Prostate gland (tissue), 2 donors: ENCODE measurements around the gene DGKI. TPM values are rescaled to one million over a fixed set of nuclear protein-coding genes. Genes with fewer than 3 reads are reported as not detected.

ENCODE experiments used
- DNase-seq: peaks from one replicate; pipeline ENCODE4 v3.0.0-alpha.2; 2019; ENCODE audit warnings: low spot score
- H3K27ac ChIP-seq, 2 donors: fragments of 200-600 bp; sonication (generic); 2 replicates each; pipeline ENCODE4 v1.5.1; 2017 to 2019
- H3K27me3 ChIP-seq: fragments of 200-600 bp; sonication (generic); replicated peaks from 2 replicates; pipeline ENCODE4 v1.5.1; 2019; ENCODE audit not compliant: insufficient read depth
- H3K36me3 ChIP-seq, 2 donors: fragments of 200-600 bp; sonication (generic); 1 replicate in 1 of 2; 2 replicates in 1 of 2; pipeline versions ENCODE4 v1.5.1 to v1.8.1; 2017 to 2019
- H3K4me1 ChIP-seq: fragments of 200-600 bp; sonication (generic); replicated peaks from 2 replicates; pipeline ENCODE4 v1.5.1; 2019
- H3K4me3 ChIP-seq, 2 donors: fragments of 200-600 bp; sonication (generic); 2 replicates each; pipeline ENCODE4 v1.5.1; 2017 to 2019
- H3K9me3 ChIP-seq: fragments of 200-600 bp; sonication (generic); 2 replicates; pipeline ENCODE4 v1.5.1; 2017
- CTCF ChIP-seq, 4 experiments: fragments of 200-600 bp in 2 of 4; fragments of 450-650 bp in 2 of 4; sonication (generic) in 2 of 4; IDR thresholded peaks; 1 replicate in 3 of 4; 2 replicates in 1 of 4; pipeline ENCODE4 v1.5.1; 2016 to 2019; ENCODE audit warnings: antibody characterized with exemption in 4 of 4, mild to moderate bottlenecking in 2 of 4, moderate library complexity in 2 of 4
- POLR2A ChIP-seq: fragments of 450-650 bp; IDR thresholded peaks from one replicate; pipeline ENCODE4 v1.6.1; 2016; ENCODE audit warnings: antibody characterized with exemption, mild to moderate bottlenecking
- POLR2AphosphoS5 ChIP-seq: sonication (generic); formaldehyde crosslinking; IDR thresholded peaks from one replicate; pipeline ENCODE4 v1.6.1; 2017; ENCODE audit warnings: antibody characterized with exemption
- WGBS: methylation state at CpG from one replicate; pipeline ENCODE4 v1.1.5; 2018; 5-methylcytosine and 5-hydroxymethylcytosine counted together
- intact Hi-C: fragments of 100-400 bp; cut with DNase I; formaldehyde crosslinking; loops from one replicate; pipeline ENCODE4 v1.14.2; 2022
- total RNA-seq, 2 donors: library from RNA; depleted of rRNA; stranded (reverse); fragments of >200 nt; gene quantifications; one replicate each; pipeline ENCODE4 v1.1.0, GENCODE V29; 2016

Gene DGKI
- total RNA-seq, 2 donors from 2014 or later = 0.32 to 1.5 TPM

- H3K4me3 ChIP-seq = no peak overlapping the region
- intact Hi-C loops = no loop called here
- H3K36me3 ChIP-seq = no peaks in the 10 kb centered on the region
- no peaks in the 10 kb centered on the region for H3K9me3 ChIP-seq
- no peaks in the 10 kb centered on the region for H3K4me1 ChIP-seq
- H3K27me3 ChIP-seq = no peaks in the 10 kb centered on the region
- TF ChIP-seq POLR2A (no peak), CTCF (IDR thresholded peaks at IDR 0.05) (no peak), POLR2AphosphoS5 (no peak)
- H3K27ac ChIP-seq = no peak overlapping the region
- no peak for DNase-seq
- 99% methylated on average over 2 of the region's 2 CpGs for WGBS
Observed at GRCh38 chr7:137860542-137860941, 13.8 kb upstream of the DGKI start.

GRCh38 chr7:137853053-137853452, 6.3 kb upstream of the DGKI start:
- no peak overlapping the region for H3K4me3 ChIP-seq
- WGBS = 96% methylated on average over 1 of the region's 1 CpG
- H3K4me1 ChIP-seq = no peaks in the 10 kb centered on the region
- TF ChIP-seq POLR2AphosphoS5 (no peak), POLR2A (no peak)
- intact Hi-C loops = no loop called here
- H3K36me3 ChIP-seq = no peaks in the 10 kb centered on the region
- no peak for DNase-seq
- H3K27me3 ChIP-seq = no peaks in the 10 kb centered on the region
- no peak overlapping the region for H3K27ac ChIP-seq
- no peaks in the 10 kb centered on the region for H3K9me3 ChIP-seq

DNA sequence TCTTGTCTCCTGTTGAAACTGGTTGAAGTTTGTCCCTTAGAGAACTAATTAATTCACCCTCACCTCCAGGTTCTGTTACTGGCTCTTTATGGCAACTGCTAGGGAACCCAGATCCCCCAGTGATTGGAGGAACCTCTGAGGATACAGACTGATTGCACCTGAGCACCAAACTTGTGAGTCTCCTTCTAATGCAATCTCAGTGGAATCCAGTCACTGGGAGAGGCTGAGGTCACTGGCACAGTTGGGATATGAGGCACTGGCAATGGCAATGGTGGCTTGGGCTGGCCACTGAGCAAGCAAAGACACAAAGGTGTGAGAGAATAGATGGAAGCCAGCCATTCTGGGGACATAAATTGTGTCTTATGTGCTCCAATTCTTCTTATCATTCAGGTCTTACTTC, 5.3 kb upstream of the DGKI start:
- no peak for DNase-seq
- Histone ChIP-seq H3K4me1 (no peaks in the 10 kb centered on the region), H3K36me3 (no peaks in the 10 kb centered on the region), H3K9me3 (no peaks in the 10 kb centered on the region), H3K27me3 (no peaks in the 10 kb centered on the region), H3K4me3 (no peak overlapping the region), H3K27ac (no peak overlapping the region)
- intact Hi-C loops = no loop called here
- TF ChIP-seq POLR2A (no peak), CTCF (IDR thresholded peaks at IDR 0.05) (no peak), POLR2AphosphoS5 (no peak)

DNA sequence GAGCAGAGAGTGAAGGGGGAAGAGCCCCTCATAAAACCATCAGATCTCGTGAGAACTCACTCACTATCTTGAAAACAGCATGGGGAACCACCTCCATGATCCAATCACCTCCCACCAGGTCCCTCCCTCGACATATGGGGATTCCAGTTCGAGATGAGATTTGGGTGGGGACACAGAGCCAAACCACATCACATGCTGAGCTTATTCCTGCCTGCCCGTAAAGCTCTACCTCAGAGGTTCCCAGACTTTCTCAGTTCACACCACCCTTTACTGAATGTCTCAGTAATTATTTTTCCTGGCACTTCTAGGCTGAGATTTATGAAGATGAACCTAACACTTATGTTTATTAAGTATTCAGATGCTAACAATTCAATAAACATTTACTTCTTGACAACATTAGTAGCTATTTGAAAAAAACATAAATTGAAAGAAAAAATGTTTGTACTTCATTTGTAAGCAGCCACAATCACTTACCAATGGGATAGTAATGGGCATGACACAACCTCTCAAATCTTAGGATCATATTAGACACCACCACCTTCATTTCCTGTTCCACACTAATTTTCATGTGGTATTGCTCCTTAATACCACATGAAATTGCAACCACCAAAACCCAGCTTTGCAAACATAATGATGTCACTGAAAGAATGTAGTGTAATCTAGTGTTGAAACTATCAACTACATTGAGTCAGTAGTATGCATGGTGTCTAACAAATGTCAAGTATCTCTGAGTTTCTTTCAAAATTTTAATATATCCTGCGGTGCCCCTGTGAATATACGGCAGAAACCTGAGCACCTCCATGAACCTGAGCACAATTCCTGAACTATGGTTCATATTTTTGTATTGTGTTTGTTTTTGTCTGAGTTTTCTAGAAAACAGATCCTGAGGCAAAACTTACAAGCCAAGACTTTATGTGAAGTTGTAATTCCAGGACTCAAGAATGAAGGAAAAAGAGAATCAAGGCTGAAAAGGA, 4.5 kb upstream of the DGKI start:
- DNase-seq = no peak

GRCh38 chr7:137850571-137850970, 3.8 kb upstream of the DGKI start:
- Histone ChIP-seq H3K27me3 (no peaks in the 10 kb centered on the region), H3K9me3 (no peaks in the 10 kb centered on the region), H3K4me3 (no peak overlapping the region), H3K27ac (no peak overlapping the region), H3K4me1 (no peaks in the 10 kb centered on the region), H3K36me3 (no peaks in the 10 kb centered on the region)
- intact Hi-C loops = no loop called here
- no peak for DNase-seq
- 43% methylated on average over 2 of the region's 2 CpGs for WGBS
- TF ChIP-seq CTCF (IDR thresholded peaks at IDR 0.05) (no peak), POLR2A (no peak), POLR2AphosphoS5 (no peak)

More for the DNA sequence above, 4.5 kb upstream of the DGKI start:
- no peaks in the 10 kb centered on the region for H3K4me1 ChIP-seq
- H3K27ac ChIP-seq = no peak overlapping the region
- H3K4me3 ChIP-seq = no peak overlapping the region
- intact Hi-C loops = no loop called here
- TF ChIP-seq POLR2A (no peak), CTCF (IDR thresholded peaks at IDR 0.05) (no peak), POLR2AphosphoS5 (no peak)
- no peaks in the 10 kb centered on the region for H3K9me3 ChIP-seq
- no peaks in the 10 kb centered on the region for H3K36me3 ChIP-seq
- 85% methylated on average over 6 of the region's 6 CpGs for WGBS
- H3K27me3 ChIP-seq = no peaks in the 10 kb centered on the region
